ENCODE results near the gene AGBL1.

- TF ChIP-seq CTCF (IDR thresholded peaks at IDR 0.05) (no peak), SMC3 (IDR thresholded peaks at IDR 0.05) (no peak), CEBPB (IDR thresholded peaks at IDR 0.05) (no peak), JUNB (IDR thresholded peaks at IDR 0.05) (no peak)
Measured at GRCh38 chr15:86311568-86312280, 232.1 kb downstream of the AGBL1 start.

Measured in A549 (cell line).